IMR-90 (cell line): Measurements from ENCODE around the gene PLOD3. TPM values are rescaled to one million over a fixed set of nuclear protein-coding genes. Genes with fewer than 3 reads are reported as not detected.

Experiments
- ATAC-seq: fragments of 200-7000 bp; cut with Tn5 transposase; 2 replicates; pipeline ENCODE4 v1.9.1; 2020; ENCODE audit warnings: low read depth, mild to moderate bottlenecking, moderate library complexity
- BruUV-seq: library from RNA; stranded (reverse); fragments of 400-500 nt; replicated peaks from 2 replicates; lab custom pipeline; 2021; lab: Mats Ljungman, UMichigan
- CTCF ChIA-PET: fragments of 300-600 bp; formaldehyde crosslinking; extraction: SDS; loops from one replicate; lab custom pipeline; 2021; ENCODE audit warnings: antibody characterized with exemption; lab: Yijun Ruan, JAX
- POLR2A ChIA-PET: fragments of 300-600 bp; sonication (Branson Sonifier 250); formaldehyde crosslinking; loops from one replicate; lab custom pipeline; 2022; ENCODE audit warnings: antibody characterized with exemption; ENCODE audit not compliant: unreplicated experiment; lab: Charles Lee
- DNase-seq: peaks from one replicate; pipeline ENCODE4 v3.0.0; 2013
- H2AFZ ChIP-seq: replicated peaks from 2 replicates; pipeline ENCODE3; 2013; ENCODE audit warnings: low read length, mild to moderate bottlenecking; ENCODE audit not compliant: poor library complexity
- H2AK5ac ChIP-seq: 2 replicates; pipeline ENCODE4 v1.6.1; 2013; ENCODE audit warnings: low read depth, low read length, inconsistent platforms
- H2AK9ac ChIP-seq: replicated peaks from 2 replicates; pipeline ENCODE3; 2013; ENCODE audit warnings: mild to moderate bottlenecking, low read depth, low read length, moderate library complexity; ENCODE audit not compliant: poor library complexity
- H2BK120ac ChIP-seq: 2 replicates; pipeline ENCODE4 v1.6.1; 2013; ENCODE audit warnings: low read depth, low read length, inconsistent platforms
- H2BK15ac ChIP-seq: 3 replicates; pipeline ENCODE4 v1.6.1; 2013; ENCODE audit warnings: low read depth, low read length, inconsistent platforms
- H2BK20ac ChIP-seq: 2 replicates; pipeline ENCODE4 v1.6.1; 2013; ENCODE audit warnings: low read depth, mild to moderate bottlenecking, inconsistent platforms, low read length, moderate library complexity
- H2BK5ac ChIP-seq: 2 replicates; pipeline ENCODE4 v1.6.1; 2013; ENCODE audit warnings: mild to moderate bottlenecking, low read depth, low read length, inconsistent platforms; ENCODE audit not compliant: poor library complexity, severe bottlenecking
- H3K14ac ChIP-seq: replicated peaks from 2 replicates; pipeline ENCODE4 v1.6.1; 2013; ENCODE audit warnings: low read depth, low read length, inconsistent platforms
- H3K18ac ChIP-seq: 2 replicates; pipeline ENCODE4 v1.6.1; 2013; ENCODE audit warnings: low read depth, low read length, control low read depth
- H3K23ac ChIP-seq: 2 replicates; pipeline ENCODE4 v1.6.1; 2013; ENCODE audit warnings: low read depth, low read length, inconsistent platforms
- H3K27ac ChIP-seq: 2 replicates; pipeline ENCODE4 v1.5.1; 2013; ENCODE audit warnings: mild to moderate bottlenecking, control low read depth, low read length; ENCODE audit not compliant: insufficient read depth
- H3K27me3 ChIP-seq: 2 replicates; pipeline ENCODE4 v1.6.1; 2013; ENCODE audit warnings: low read length; ENCODE audit not compliant: control insufficient read depth, insufficient read depth
- H3K36me3 ChIP-seq: 2 replicates; pipeline ENCODE4 v1.6.1; 2013; ENCODE audit warnings: low read length, mixed read lengths; ENCODE audit not compliant: control insufficient read depth, insufficient read depth
- H3K4ac ChIP-seq: 2 replicates; pipeline ENCODE4 v1.6.1; 2013; ENCODE audit warnings: low read depth, low read length, inconsistent platforms
- H3K4me1 ChIP-seq: 2 replicates; pipeline ENCODE4 v1.6.1; 2013; ENCODE audit warnings: low read length, mixed read lengths; ENCODE audit not compliant: control insufficient read depth, insufficient read depth
- H3K4me2 ChIP-seq: 2 replicates; pipeline ENCODE4 v1.6.1; 2013; ENCODE audit warnings: low read depth, mild to moderate bottlenecking, control low read depth, low read length, moderate library complexity
- H3K4me3 ChIP-seq: 2 replicates; pipeline ENCODE4 v1.5.1; 2013; ENCODE audit warnings: low read depth, mild to moderate bottlenecking, control low read depth, low read length, moderate library complexity; ENCODE audit not compliant: insufficient read depth
- H3K56ac ChIP-seq: 2 replicates; pipeline ENCODE4 v1.6.1; 2013; ENCODE audit warnings: low read length, inconsistent platforms; ENCODE audit not compliant: insufficient read depth; ENCODE audit errors: extremely low read depth
- H3K79me1 ChIP-seq, 2 experiments: 2 replicates each; pipeline ENCODE4 v1.6.1; 2013; ENCODE audit warnings: low read length in 2 of 2, inconsistent platforms in 1 of 2, low read depth in 1 of 2
- H3K9ac ChIP-seq: 2 replicates; pipeline ENCODE4 v1.6.1; 2013; ENCODE audit warnings: low read depth, low read length, control low read depth
- H3K9me1 ChIP-seq: 2 replicates; pipeline ENCODE4 v1.6.1; 2013; ENCODE audit warnings: low read length, inconsistent platforms; ENCODE audit not compliant: insufficient read depth
- H3K9me3 ChIP-seq: 2 replicates; pipeline ENCODE4 v1.6.1; 2013; ENCODE audit warnings: low read length; ENCODE audit not compliant: control insufficient read depth, insufficient read depth
- H4K20me1 ChIP-seq: 2 replicates; pipeline ENCODE4 v1.6.1; 2013; ENCODE audit warnings: low read length, inconsistent platforms; ENCODE audit not compliant: insufficient read depth
- H4K5ac ChIP-seq: 2 replicates; pipeline ENCODE4 v1.6.1; 2013; ENCODE audit warnings: mild to moderate bottlenecking, low read depth, low read length, control low read depth
- H4K8ac ChIP-seq, 2 experiments: 2 replicates each; pipeline ENCODE4 v1.6.1; 2013; ENCODE audit warnings: low read depth in 2 of 2, low read length in 2 of 2, control low read depth in 1 of 2, inconsistent platforms in 1 of 2
- H4K91ac ChIP-seq: 2 replicates; pipeline ENCODE4 v1.6.1; 2013; ENCODE audit warnings: low read depth, low read length, inconsistent platforms; ENCODE audit not compliant: insufficient read depth
- NFE2L2 ChIP-seq: fragments of 150-350 bp; IDR thresholded peaks from 2 replicates; pipeline ENCODE4 v1.6.1; 2016; ENCODE audit warnings: low read depth, mild to moderate bottlenecking, low read length
- RAD21 ChIP-seq: IDR thresholded peaks from 2 replicates; pipeline ENCODE4 v1.6.1; 2012; ENCODE audit warnings: low read length, improper control_type of control experiment
- RCOR1 ChIP-seq: IDR thresholded peaks from 2 replicates; pipeline ENCODE4 v1.6.1; 2012; ENCODE audit warnings: mild to moderate bottlenecking, low read length, improper control_type of control experiment; ENCODE audit not compliant: insufficient replicate concordance
- WGBS, 2 experiments: methylation state at CpG; one replicate each; pipeline versions ENCODE4 v1.1.5 to v1.1.7; 2013; ENCODE audit warnings: missing lambda C conversion rate in 2 of 2; ENCODE audit not compliant: insufficient read length in 1 of 2; ENCODE audit errors: extremely low coverage in 2 of 2; 5-methylcytosine and 5-hydroxymethylcytosine counted together
- dilution Hi-C: fragments of 300-500 bp; cut with HindIII; formaldehyde crosslinking; loops from one replicate; pipeline ENCODE4 v1.14.3; 2018; ENCODE audit warnings: low sequenced_read_pairs; ENCODE audit not compliant: unreplicated experiment
- in situ Hi-C: fragments of 300-500 bp; cut with MboI; formaldehyde crosslinking; loops from 3 replicates; pipeline ENCODE4 v1.14.3; 2019; ENCODE audit warnings: low sequenced_read_pairs, inconsistent platforms, mixed read lengths
- intact Hi-C: fragments of 100-400 bp; cut with micrococcal nuclease; formaldehyde crosslinking; loops from 2 replicates; pipeline ENCODE4 v1.10.0; 2022
- polyA plus RNA-seq, 3 experiments: library from polyadenylated mRNA; depleted of rRNA; stranded (reverse); fragments of >200 nt; gene quantifications; 2 replicates each; pipeline ENCODE4 v1.2.3, GENCODE V29; 2012; ENCODE audit warnings: low replicate concordance in 1 of 3
- total RNA-seq: library from RNA; depleted of rRNA; stranded (reverse); fragments of >200 nt; gene quantifications from 2 replicates; pipeline ENCODE4 v1.2.3, GENCODE V29; 2012

Gene PLOD3
- total and polyA plus RNA-seq, 2 of the 4 experiments (the other 2 are of a cell fraction): 21.7 to 159 TPM

GRCh38 chr7:101177644-101178043 lies 39.7 kb downstream of the PLOD3 start:
- H3K27me3 ChIP-seq: peaks cover 75% of the 10 kb centered on the region
- no peaks in the 10 kb centered on the region; the same call in 1 of the 2 replicates for H4K20me1 ChIP-seq
- H2BK15ac ChIP-seq: no peak overlapping the region
- H3K79me1 ChIP-seq: no peaks in the 10 kb centered on the region
- no peak overlapping the region for H2AK5ac ChIP-seq
- BruUV-seq: no TSS peak
- H3K14ac ChIP-seq: no peak overlapping the region
- no peak overlapping the region for H3K18ac ChIP-seq
- H4K5ac ChIP-seq: no peak overlapping the region
- H3K27ac ChIP-seq: no peak overlapping the region
- CTCF ChIA-PET: interaction anchor here (1.6 kb wide), 2 partner anchors 15 to 34 kb away, joined by 3 to 5 read pairs; no protein-coding TSS in a partner anchor
- H3K56ac ChIP-seq: no peak overlapping the region
- no peaks in the 10 kb centered on the region for H3K36me3 ChIP-seq
- no peak overlapping the region for H4K91ac ChIP-seq
- in situ Hi-C loops: no loop called here
- H3K4me3 ChIP-seq: no peak overlapping the region
- ATAC-seq (no peak), DNase-seq (no peak)
- H3K23ac ChIP-seq: no peak overlapping the region; the same call in 1 of the 2 replicates
- intact Hi-C loops: no loop called here
- no peak overlapping the region for H3K4ac ChIP-seq
- H3K9me1 ChIP-seq: no peaks in the 10 kb centered on the region
- dilution Hi-C loops: no loop called here
- H4K8ac ChIP-seq: no peak overlapping the region
- no peak overlapping the region for H2BK20ac ChIP-seq
- H3K4me1 ChIP-seq: no peaks in the 10 kb centered on the region; the same call in 1 of the 2 replicates
- peak overlapping the region; percentile 3 for H2AFZ ChIP-seq
- H3K4me2 ChIP-seq: no peak overlapping the region
- POLR2A ChIA-PET: no interaction called here
- no peak overlapping the region for H2BK120ac ChIP-seq
- peaks cover 4% of the 10 kb centered on the region; the same call in 1 of the 2 replicates for H3K9me3 ChIP-seq
- no CpG with 5 or more reads among the region's 2 CpGs for WGBS, 2 experiments
- TF ChIP-seq NFE2L2 (no peak), RAD21 (no peak), RCOR1 (no peak)
- H2BK5ac ChIP-seq: no peak overlapping the region
- no peak overlapping the region for H2AK9ac ChIP-seq
- H3K9ac ChIP-seq: no peak overlapping the region
